MM.1S (cell line): Measurements from ENCODE around the gene AFAP1.

ENCODE experiments used
- DNase-seq: peaks from one replicate; pipeline ENCODE4 v3.0.0-alpha.2; 2015
- H2AFZ ChIP-seq: fragments of 300-600 bp; sonication (generic); 2 replicates; pipeline ENCODE4 v1.6.0; 2016; ENCODE audit warnings: antibody characterized with exemption, low read length
- H3F3A ChIP-seq: fragments of 300-600 bp; sonication (generic); 2 replicates; pipeline ENCODE4 v1.6.1; 2016; ENCODE audit warnings: mild to moderate bottlenecking, antibody characterized with exemption, low read length, moderate library complexity, mixed read lengths; ENCODE audit not compliant: insufficient read depth
- H3K27ac ChIP-seq: fragments of 300-600 bp; sonication (generic); 2 replicates; pipeline ENCODE4 v1.5.1; 2016; ENCODE audit warnings: mild to moderate bottlenecking, low read length
- H3K27me3 ChIP-seq: fragments of 300-600 bp; sonication (generic); replicated peaks from 2 replicates; pipeline ENCODE4 v1.6.0; 2016; ENCODE audit warnings: low read length; ENCODE audit not compliant: insufficient read depth
- H3K36me3 ChIP-seq: fragments of 300-600 bp; sonication (generic); replicated peaks from 2 replicates; pipeline ENCODE4 v1.6.1; 2016; ENCODE audit warnings: mild to moderate bottlenecking, low read length, mixed read lengths; ENCODE audit not compliant: insufficient read depth
- H3K4me1 ChIP-seq: fragments of 300-600 bp; sonication (generic); 2 replicates; pipeline ENCODE4 v1.6.1; 2016; ENCODE audit warnings: low read length, mixed read lengths
- H3K4me2 ChIP-seq: fragments of 300-600 bp; sonication (generic); 2 replicates; pipeline ENCODE4 v1.6.0; 2016; ENCODE audit warnings: low read depth, low read length
- H3K4me3 ChIP-seq: fragments of 300-600 bp; sonication (generic); 2 replicates; pipeline ENCODE4 v1.5.1; 2016; ENCODE audit warnings: low read length, mixed read lengths
- H3K79me2 ChIP-seq: fragments of 300-600 bp; sonication (generic); 2 replicates; pipeline ENCODE4 v1.6.1; 2016; ENCODE audit warnings: mixed run types, low read length, mixed read lengths
- H3K9ac ChIP-seq: fragments of 300-600 bp; sonication (generic); 2 replicates; pipeline ENCODE4 v1.6.1; 2016; ENCODE audit warnings: low read length, mixed read lengths
- H3K9me2 ChIP-seq: fragments of 300-600 bp; sonication (generic); replicated peaks from 2 replicates; pipeline ENCODE4 v1.6.1; 2016; ENCODE audit warnings: mild to moderate bottlenecking, low read length, mixed read lengths; ENCODE audit not compliant: insufficient read depth
- H3K9me3 ChIP-seq: fragments of 300-600 bp; sonication (generic); replicated peaks from 2 replicates; pipeline ENCODE4 v1.6.1; 2016; ENCODE audit warnings: mild to moderate bottlenecking, low read length, mixed read lengths; ENCODE audit not compliant: insufficient read depth
- H4K20me1 ChIP-seq: fragments of 300-600 bp; sonication (generic); 2 replicates; pipeline ENCODE4 v1.6.1; 2016; ENCODE audit warnings: mild to moderate bottlenecking, low read length, moderate library complexity, mixed read lengths; ENCODE audit not compliant: insufficient read depth
- EZH2 ChIP-seq: fragments of 300-600 bp; sonication (generic); optimal IDR thresholded peaks from 2 replicates; pipeline ENCODE3; 2017; ENCODE audit warnings: low read depth, mild to moderate bottlenecking, antibody characterized with exemption, low read length, mixed read lengths
- EZH2phosphoT487 ChIP-seq: fragments of 300-600 bp; sonication (generic); IDR thresholded peaks from 2 replicates; pipeline ENCODE4 v1.6.1; 2018; ENCODE audit warnings: antibody characterized with exemption, low read length
- TF ChIP-seq, protein P1 (sequence below): fragments of 300-600 bp; sonication (generic); IDR thresholded peaks from 2 replicates; pipeline ENCODE4 v1.5.1; 2016; ENCODE audit warnings: antibody characterized with exemption, low read length, mixed read lengths

The AFAP1 gene

DNA sequence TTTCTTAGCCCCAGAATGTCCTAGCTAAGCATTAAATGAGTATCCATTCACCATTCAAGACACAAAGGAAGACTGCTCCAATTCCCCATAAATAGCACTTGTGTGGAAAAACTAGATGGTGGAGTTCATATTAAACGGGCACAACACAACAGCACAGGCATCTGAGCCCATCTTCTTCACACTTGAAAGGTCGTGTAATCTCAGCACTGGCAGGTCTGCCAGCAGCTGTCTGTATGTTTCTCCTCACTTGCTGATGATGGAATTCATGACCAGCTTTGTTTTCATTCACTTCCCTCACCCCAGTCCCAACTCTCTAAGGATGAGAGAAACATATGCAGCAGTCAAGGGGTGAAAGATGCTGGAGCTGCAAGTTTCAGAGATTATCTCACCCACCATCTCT is 148.7 kb downstream of the AFAP1 start:
- H3K9me2 ChIP-seq = no peaks in the 10 kb centered on the region
- no peak overlapping the region for H2AFZ ChIP-seq
- no peak overlapping the region for H3K4me3 ChIP-seq
- H4K20me1 ChIP-seq = no peaks in the 10 kb centered on the region
- DNase-seq = no peak
- peaks cover 96% of the 10 kb centered on the region for H3K27me3 ChIP-seq
- no peak overlapping the region for H3K9ac ChIP-seq
- H3K4me1 ChIP-seq = 0 out of 2 replicates have a peak, but pooled peaks cover 3% of the 10 kb centered on the region
- no peak overlapping the region for H3K27ac ChIP-seq
- no peaks in the 10 kb centered on the region for H3K36me3 ChIP-seq
- no peaks in the 10 kb centered on the region for H3K79me2 ChIP-seq
- no peak overlapping the region for H3K4me2 ChIP-seq
- H3F3A ChIP-seq = no peaks in the 10 kb centered on the region; the same call in 1 of the 2 replicates
- no peaks in the 10 kb centered on the region for H3K9me3 ChIP-seq
- no peak for TF ChIP-seq EZH2phosphoT487
- TF ChIP-seq, protein P1, sequence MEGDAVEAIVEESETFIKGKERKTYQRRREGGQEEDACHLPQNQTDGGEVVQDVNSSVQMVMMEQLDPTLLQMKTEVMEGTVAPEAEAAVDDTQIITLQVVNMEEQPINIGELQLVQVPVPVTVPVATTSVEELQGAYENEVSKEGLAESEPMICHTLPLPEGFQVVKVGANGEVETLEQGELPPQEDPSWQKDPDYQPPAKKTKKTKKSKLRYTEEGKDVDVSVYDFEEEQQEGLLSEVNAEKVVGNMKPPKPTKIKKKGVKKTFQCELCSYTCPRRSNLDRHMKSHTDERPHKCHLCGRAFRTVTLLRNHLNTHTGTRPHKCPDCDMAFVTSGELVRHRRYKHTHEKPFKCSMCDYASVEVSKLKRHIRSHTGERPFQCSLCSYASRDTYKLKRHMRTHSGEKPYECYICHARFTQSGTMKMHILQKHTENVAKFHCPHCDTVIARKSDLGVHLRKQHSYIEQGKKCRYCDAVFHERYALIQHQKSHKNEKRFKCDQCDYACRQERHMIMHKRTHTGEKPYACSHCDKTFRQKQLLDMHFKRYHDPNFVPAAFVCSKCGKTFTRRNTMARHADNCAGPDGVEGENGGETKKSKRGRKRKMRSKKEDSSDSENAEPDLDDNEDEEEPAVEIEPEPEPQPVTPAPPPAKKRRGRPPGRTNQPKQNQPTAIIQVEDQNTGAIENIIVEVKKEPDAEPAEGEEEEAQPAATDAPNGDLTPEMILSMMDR = no peak
- TF ChIP-seq EZH2 = no peak

DNA sequence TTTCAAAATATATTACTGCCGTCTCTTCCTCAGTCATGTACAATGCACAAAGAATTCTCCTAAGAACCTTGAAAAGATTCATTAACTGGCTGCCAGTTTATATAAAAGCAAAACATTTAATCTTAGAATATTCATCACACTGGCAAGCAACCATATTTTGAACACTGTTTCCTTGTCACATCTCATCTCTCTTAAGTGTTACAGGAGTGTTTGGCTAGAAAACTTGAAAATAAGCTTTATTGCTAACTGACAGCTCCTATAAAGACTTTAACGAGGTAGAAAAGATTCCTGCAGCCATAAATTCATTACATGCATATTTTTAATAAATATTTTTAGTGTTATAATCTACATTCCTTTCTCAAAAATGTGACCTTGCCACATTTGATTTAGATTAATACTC is 149.6 kb downstream of the AFAP1 start:
- Histone ChIP-seq H3K9me3 (no peaks in the 10 kb centered on the region), H4K20me1 (no peaks in the 10 kb centered on the region), H2AFZ (no peak overlapping the region), H3K4me3 (no peak overlapping the region), H3F3A (no peaks in the 10 kb centered on the region; the same call in 1 of the 2 replicates), H3K9ac (no peak overlapping the region), H3K36me3 (no peaks in the 10 kb centered on the region), H3K27ac (no peak overlapping the region), H3K4me2 (no peak overlapping the region), H3K79me2 (no peaks in the 10 kb centered on the region), H3K27me3 (peaks cover 98% of the 10 kb centered on the region), H3K9me2 (no peaks in the 10 kb centered on the region), H3K4me1 (0 out of 2 replicates have a peak, but pooled peaks cover 3% of the 10 kb centered on the region)
- TF ChIP-seq EZH2phosphoT487 (no peak), EZH2 (no peak)
- TF ChIP-seq, protein P1 = no peak
- DNase-seq = no peak

- Histone ChIP-seq H3K9me2 (no peaks in the 10 kb centered on the region), H3K9ac (no peak overlapping the region), H4K20me1 (no peaks in the 10 kb centered on the region), H3K27ac (no peak overlapping the region), H3K27me3 (peaks cover 97% of the 10 kb centered on the region), H3K4me3 (no peak overlapping the region), H3K79me2 (no peaks in the 10 kb centered on the region), H2AFZ (no peak overlapping the region), H3K36me3 (no peaks in the 10 kb centered on the region), H3F3A (no peaks in the 10 kb centered on the region; the same call in 1 of the 2 replicates), H3K4me2 (no peak overlapping the region), H3K4me1 (0 out of 2 replicates have a peak, but pooled peaks cover 3% of the 10 kb centered on the region), H3K9me3 (no peaks in the 10 kb centered on the region)
- no peak for DNase-seq
- no peak for TF ChIP-seq EZH2phosphoT487
- TF ChIP-seq, protein P1 = no peak
- TF ChIP-seq EZH2 = no peak
Measured at GRCh38 chr4:7788694-7789425, 150.8 kb downstream of the AFAP1 start.
